Astrocyte of the cerebellum (primary cell): ENCODE data around the gene EVI5L.

Experiments
- DNase-seq: peaks from one replicate; pipeline ENCODE4 v3.0.0-alpha.2; 2011; ENCODE audit warnings: low read depth
- H3K4me3 ChIP-seq: 2 replicates; pipeline ENCODE4 v1.5.1; 2011; ENCODE audit warnings: mild to moderate bottlenecking, low read depth, low read length, moderate library complexity
- CTCF ChIP-seq: IDR thresholded peaks from 2 replicates; pipeline ENCODE4 v1.5.1; 2012; ENCODE audit warnings: low read length, low read depth, moderate library complexity, mild to moderate bottlenecking; ENCODE audit errors: missing control alignments
- in situ Hi-C: cut with HindIII; loops from 2 replicates; pipeline ENCODE4 v1.10.0; 2017; ENCODE audit warnings: low sequenced_read_pairs

The EVI5L gene

GRCh38 chr19:7871437-7872305, 41.7 kb downstream of the EVI5L start:
- TF ChIP-seq CTCF = no peak
- in situ Hi-C loops = no loop called here
- H3K4me3 ChIP-seq = peak overlapping the region; percentile 18
- DNase-seq = peak; percentile 72

GRCh38 chr19:7872306-7873204, 42.5 kb downstream of the EVI5L start:
- no peak overlapping the region for H3K4me3 ChIP-seq
- in situ Hi-C loops = no loop called here
- TF ChIP-seq CTCF = no peak
- no peak for DNase-seq

- peak overlapping the region; percentile 25 for H3K4me3 ChIP-seq
- DNase-seq = no peak
- no peak for TF ChIP-seq CTCF
- in situ Hi-C loops = no loop called here
Measured at GRCh38 chr19:7873304-7874075, 43.5 kb downstream of the EVI5L start.

GRCh38 chr19:7874076-7874896, 44.3 kb downstream of the EVI5L start, which contains the start of gene PRR36:
Gene PRR36 (minus strand): TSS chr19:7874390. CDS start chr19:7873689, 701 bp downstream.
- in situ Hi-C loops = no loop called here
- H3K4me3 ChIP-seq = peak within 1 kb of the TSS; percentile 25
- no peak for DNase-seq
- no peak for TF ChIP-seq CTCF

- in situ Hi-C loops = no loop called here
- H3K4me3 ChIP-seq = no peak overlapping the region
- no peak for TF ChIP-seq CTCF
- DNase-seq = no peak
Measured at GRCh38 chr19:7874897-7875273, 44.9 kb downstream of the EVI5L start.
